Limb (tissue), 2 donors: ENCODE measurements around the gene EDN2.
A peak's percentile ranks its signal among the peaks of the same experiment; 100 is the strongest.

Experiments used
- DNase-seq, 2 donors: peaks; one replicate each; pipeline ENCODE4 v3.0.0-alpha.2; 2016; ENCODE audit errors: extremely low spot score in 2 of 2

The EDN2 gene

DNA sequence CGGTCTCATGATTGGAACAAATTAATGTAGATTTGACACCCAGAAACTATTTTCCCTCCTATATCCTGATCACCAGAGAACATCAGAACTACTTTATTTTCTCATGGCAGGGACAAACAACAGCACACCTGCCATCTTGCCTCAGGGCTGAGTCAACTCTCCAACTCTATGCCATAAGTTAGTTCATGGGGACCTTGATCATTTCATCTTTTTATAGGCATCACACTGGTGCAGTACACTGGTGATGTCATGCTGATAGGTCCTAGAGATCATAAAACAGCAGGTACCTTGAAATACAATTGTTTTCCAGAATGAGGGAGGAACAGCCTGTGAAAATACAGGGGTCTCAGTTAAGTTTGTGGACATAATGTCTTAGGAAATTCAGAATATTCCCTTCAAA lies 45.8 kb downstream of the EDN2 start:
- no peak for DNase-seq

DNA sequence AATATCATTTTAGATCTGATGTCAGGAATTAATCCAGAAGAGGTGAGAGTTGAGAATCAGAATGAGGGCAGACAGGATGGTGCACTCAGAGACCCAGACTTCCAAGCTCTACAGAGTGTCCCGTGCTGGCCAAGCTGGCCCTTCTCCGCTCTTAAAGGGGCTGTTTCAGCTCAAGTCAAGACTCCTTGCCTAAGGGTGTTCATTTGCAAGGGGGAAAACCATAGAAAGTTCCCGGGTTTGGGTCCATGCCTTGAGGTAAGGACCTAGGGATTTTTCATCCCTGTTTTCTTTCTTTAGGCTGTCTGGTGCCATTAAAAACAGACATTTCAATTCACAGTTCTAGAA lies 47.5 kb downstream of the EDN2 start:
- DNase-seq: no peak

DNA sequence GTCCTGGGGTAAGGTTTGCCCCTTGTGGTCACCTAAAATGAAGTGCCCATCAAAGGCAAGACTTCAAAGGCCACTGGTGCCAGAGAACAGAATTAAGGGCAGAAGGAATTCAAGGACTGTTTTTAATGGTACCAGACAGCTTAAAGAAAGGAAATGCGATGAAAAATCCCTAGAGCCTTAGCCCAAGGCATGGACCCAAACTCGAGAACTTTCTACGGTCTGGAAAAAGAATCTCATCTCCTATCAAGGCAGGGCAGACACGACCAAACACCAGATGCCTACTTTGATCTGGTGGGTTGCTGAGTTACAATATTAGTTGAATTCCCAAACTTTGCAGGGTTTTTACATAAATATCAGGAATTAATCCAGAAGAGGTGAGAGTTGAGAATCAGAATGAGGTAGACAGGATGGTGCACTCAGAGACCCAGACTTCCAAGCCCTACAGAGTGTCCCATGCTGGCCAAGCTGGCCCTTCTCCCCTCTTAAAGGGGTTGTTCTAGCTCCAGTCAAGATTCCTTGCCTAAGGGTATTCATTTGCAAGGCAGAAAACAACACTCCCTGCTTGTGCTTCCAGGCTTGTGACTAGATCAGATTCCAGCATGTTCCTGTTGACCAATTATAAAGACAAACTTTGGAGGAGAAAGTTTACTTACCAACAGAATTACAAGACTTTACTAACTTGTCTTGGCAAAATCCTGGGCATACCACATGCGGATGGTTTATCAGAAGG lies 48.0 kb downstream of the EDN2 start:
- no peak for DNase-seq

DNA sequence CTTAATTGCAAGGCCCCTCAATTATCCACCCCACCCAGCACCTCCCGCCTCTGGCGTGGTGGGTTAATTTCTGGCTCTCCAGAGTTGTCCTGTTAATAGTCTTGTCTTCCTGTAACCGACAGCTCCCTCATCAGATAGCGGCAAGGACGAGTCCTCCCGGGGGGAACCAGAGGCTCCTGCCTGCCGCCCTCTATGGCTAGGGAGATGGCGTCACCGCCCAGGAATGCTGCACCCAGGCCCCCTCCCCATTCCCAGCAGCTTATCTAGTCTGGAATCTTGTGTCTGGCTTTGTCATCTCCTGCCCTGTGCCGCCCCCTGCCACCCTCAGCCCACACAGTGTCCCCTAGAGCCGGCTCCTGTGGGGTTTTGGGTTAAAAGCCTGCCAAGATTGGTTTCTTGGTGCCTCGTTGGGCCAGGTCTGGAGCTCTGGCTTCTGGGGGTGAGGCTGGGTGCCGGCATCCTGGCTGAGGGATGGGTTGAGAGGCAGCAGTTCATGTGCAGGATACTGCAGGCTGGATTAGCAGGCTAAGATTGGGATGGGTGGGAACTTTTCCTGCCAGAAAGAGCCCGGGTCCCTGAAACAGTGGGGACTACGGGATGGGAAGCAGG lies 48.8 kb downstream of the EDN2 start:
- DNase-seq: no peak

GRCh38 chr1:41434748-41435449 lies 49.6 kb downstream of the EDN2 start:
- no peak for DNase-seq

GRCh38 chr1:41434306-41434705 lies 50.2 kb downstream of the EDN2 start:
- no peak for DNase-seq

GRCh38 chr1:41433501-41433900 lies 51.0 kb downstream of the EDN2 start:
- DNase-seq: no peak

DNA sequence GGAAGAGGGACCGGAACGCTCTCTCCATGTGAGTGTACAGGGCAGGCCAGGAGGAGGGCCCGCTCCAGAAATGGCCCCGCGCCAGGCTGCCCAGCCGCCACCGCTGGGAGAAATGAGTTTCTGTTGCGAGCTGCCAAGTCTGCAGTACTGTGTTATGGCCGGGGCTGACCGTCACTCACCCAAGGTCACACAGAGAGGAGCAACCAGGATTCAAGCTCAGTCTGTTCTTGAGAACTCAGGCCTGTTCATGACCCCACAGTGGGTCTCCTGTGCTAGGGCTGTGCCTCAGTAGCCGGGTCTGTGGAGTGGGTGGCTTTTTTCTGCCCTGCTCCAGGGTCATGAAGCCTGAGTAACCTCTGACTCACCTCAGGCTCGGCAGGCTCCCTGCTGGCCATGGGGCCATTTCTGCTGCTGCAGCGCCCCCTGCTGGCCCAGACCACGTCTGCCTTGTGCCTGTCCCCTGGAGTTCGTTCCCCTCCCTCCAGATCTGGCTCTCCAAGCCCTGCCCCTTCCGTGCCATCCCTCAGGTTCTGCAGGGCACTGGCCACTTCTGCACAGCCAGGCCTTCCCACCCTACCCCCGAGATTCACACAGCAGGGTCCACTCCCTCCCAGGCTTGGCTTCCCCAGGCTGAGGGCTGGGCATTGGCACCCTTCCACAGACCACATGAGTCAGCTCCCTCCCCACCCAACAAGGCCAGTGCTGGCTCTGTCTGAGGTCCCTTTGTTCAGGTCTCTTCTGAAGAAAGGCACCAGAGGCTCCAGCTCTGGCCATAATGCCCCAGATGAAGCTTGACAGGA lies 51.8 kb downstream of the EDN2 start:
- peak; percentile 52 to 85 for DNase-seq

DNA sequence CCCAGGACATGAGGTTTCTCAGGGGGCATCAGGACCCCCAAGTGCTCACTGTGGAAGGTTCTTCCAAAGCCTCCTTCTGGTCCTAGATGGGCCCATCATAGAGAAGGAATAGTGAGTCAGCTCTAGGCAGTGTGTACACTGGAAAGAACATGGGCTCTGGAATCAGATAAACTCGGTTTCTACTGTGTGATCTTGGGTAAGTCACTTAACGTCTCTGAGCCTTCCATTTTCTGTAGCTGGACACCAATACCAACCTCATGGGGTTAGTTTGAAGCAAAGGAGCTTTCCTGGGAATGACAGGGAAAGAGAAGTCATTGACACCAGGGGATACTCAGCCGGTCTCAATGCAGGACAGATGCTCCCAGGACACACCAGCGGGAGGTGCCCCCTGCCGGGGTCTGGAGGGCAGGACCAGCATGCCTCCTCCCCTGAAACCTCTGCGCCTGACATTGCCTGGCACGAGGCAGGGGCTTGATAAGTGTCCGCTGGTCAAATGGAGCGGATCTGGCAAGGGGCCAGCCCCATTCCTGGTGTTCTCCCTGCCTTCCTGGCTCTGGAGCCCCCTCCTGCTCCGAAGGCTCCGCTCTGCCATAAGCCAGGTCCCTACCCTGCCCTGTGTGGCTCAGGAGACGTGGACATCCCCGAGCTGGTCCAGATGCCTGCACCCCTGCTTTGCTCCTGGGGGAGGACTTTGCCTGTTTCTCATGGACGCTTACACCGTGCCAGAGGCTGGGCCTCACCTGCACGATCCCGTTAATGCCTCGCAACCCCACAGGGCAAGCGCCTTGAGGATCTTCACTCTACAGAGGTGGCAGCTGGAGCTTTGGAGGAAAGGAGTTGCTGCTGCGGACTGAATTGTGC lies 52.8 kb downstream of the EDN2 start:
- no peak for DNase-seq

- DNase-seq: peak; percentile 55 to 71
These were observed 53.9 kb downstream of the EDN2 start for GRCh38 chr1:41430582-41430981.

DNA sequence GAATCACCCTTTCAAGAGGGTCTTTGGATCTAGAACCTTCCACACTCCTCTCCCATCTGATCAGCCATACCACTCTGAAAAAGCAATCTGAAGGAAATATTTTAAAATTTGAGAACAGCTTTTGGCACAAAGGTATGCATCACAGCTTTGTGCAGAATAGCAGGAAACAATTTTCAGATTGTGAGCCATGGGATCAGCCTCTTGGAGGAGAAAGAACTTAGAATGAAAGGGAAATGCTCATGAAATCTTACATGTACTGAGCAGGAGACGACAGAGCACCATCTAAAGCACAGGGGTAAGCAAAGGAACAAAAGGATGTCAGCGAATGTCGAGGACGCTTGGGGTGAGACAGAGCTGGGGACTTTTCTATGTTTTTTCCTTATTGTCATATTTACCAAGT lies 54.4 kb downstream of the EDN2 start:
- DNase-seq: no peak

DNA sequence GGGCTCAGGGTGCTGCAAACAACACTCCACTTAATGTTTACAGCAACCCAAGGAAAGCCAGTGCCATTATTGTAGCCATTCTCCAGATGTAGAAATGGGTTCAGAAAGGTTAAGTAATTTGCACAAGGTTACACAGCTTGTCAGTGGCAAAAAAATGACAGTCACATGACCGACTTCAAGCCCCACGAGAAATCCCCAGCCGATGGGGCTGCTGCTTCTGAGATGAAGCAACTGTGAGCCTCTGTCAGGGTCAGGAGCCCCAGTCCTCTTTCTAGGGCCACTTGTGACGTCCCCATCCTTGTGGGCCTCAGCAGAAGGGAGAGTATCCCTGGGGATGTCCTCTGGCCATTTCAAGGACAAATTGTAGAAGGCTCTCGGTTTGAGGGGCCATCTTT lies 54.8 kb downstream of the EDN2 start:
- DNase-seq: no peak
